ENCODE measurements around the gene ARSB.

Gene ARSB

GRCh38 chr5:78972654-78973428, 12.3 kb downstream of the ARSB start:
- no peaks in the 10 kb centered on the region for H3K27me3 ChIP-seq (ENCODE audit: control insufficient read depth in 1 of 2, insufficient read depth in 2 of 2, low read length in 2 of 2)
- H3K36me3 ChIP-seq (ENCODE audit: insufficient read depth, low read length): no peaks in the 10 kb centered on the region
- no peak overlapping the region for H3K27ac ChIP-seq (ENCODE audit: low read depth, low read length)
- H3K4me3 ChIP-seq (ENCODE audit: low read depth in 1 of 2, low read length in 2 of 2): no peak overlapping the region
- no peaks in the 10 kb centered on the region for H3K9me3 ChIP-seq (ENCODE audit: low read length)
- no peak overlapping the region for H3K9ac ChIP-seq (ENCODE audit: low read length)
- peaks cover 29% of the 10 kb centered on the region for H3K4me1 ChIP-seq (ENCODE audit: insufficient read depth, low read length)

GRCh38 chr5:78971998-78972397, 13.1 kb downstream of the ARSB start:
- Histone ChIP-seq H3K4me1 (ENCODE audit: insufficient read depth, low read length) (peaks cover 29% of the 10 kb centered on the region), H3K4me3 (ENCODE audit: low read depth in 1 of 2, low read length in 2 of 2) (no peak overlapping the region), H3K9me3 (ENCODE audit: low read length) (no peaks in the 10 kb centered on the region), H3K27me3 (ENCODE audit: control insufficient read depth in 1 of 2, insufficient read depth in 2 of 2, low read length in 2 of 2) (no peaks in the 10 kb centered on the region), H3K36me3 (ENCODE audit: insufficient read depth, low read length) (no peaks in the 10 kb centered on the region), H3K9ac (ENCODE audit: low read length) (no peak overlapping the region), H3K27ac (ENCODE audit: low read depth, low read length) (peak overlapping the region; percentile 9)

- no peaks in the 10 kb centered on the region for H3K36me3 ChIP-seq (ENCODE audit: insufficient read depth, low read length)
- peaks cover 18% of the 10 kb centered on the region for H3K4me1 ChIP-seq (ENCODE audit: insufficient read depth, low read length)
- H3K9ac ChIP-seq (ENCODE audit: low read length): no peak overlapping the region
- H3K27ac ChIP-seq (ENCODE audit: low read depth, low read length): no peak overlapping the region
- H3K9me3 ChIP-seq (ENCODE audit: low read length): no peaks in the 10 kb centered on the region
- H3K4me3 ChIP-seq (ENCODE audit: low read depth in 1 of 2, low read length in 2 of 2): no peak overlapping the region
- no peaks in the 10 kb centered on the region for H3K27me3 ChIP-seq (ENCODE audit: control insufficient read depth in 1 of 2, insufficient read depth in 2 of 2, low read length in 2 of 2)
These were observed 16.3 kb downstream of the ARSB start for GRCh38 chr5:78968781-78969180.

- Histone ChIP-seq H3K27ac (ENCODE audit: low read depth, low read length) (no peak overlapping the region), H3K9ac (ENCODE audit: low read length) (no peak overlapping the region), H3K27me3 (ENCODE audit: control insufficient read depth in 1 of 2, insufficient read depth in 2 of 2, low read length in 2 of 2) (no peaks in the 10 kb centered on the region), H3K4me1 (ENCODE audit: insufficient read depth, low read length) (no peaks in the 10 kb centered on the region), H3K9me3 (ENCODE audit: low read length) (no peaks in the 10 kb centered on the region), H3K4me3 (ENCODE audit: low read depth in 1 of 2, low read length in 2 of 2) (no peak overlapping the region), H3K36me3 (ENCODE audit: insufficient read depth, low read length) (no peaks in the 10 kb centered on the region)
These were observed 20.2 kb downstream of the ARSB start for GRCh38 chr5:78964889-78965288.

GRCh38 chr5:78961743-78962142, 23.4 kb downstream of the ARSB start:
- Histone ChIP-seq H3K4me1 (ENCODE audit: insufficient read depth, low read length) (no peaks in the 10 kb centered on the region), H3K36me3 (ENCODE audit: insufficient read depth, low read length) (no peaks in the 10 kb centered on the region)

GRCh38 chr5:78959767-78960166, 25.3 kb downstream of the ARSB start:
- Histone ChIP-seq H3K4me3 (ENCODE audit: low read depth in 1 of 2, low read length in 2 of 2) (no peak overlapping the region), H3K27ac (ENCODE audit: low read depth, low read length) (no peak overlapping the region), H3K9ac (ENCODE audit: low read length) (no peak overlapping the region), H3K9me3 (ENCODE audit: low read length) (no peaks in the 10 kb centered on the region), H3K36me3 (ENCODE audit: insufficient read depth, low read length) (no peaks in the 10 kb centered on the region), H3K4me1 (ENCODE audit: insufficient read depth, low read length) (no peaks in the 10 kb centered on the region), H3K27me3 (ENCODE audit: control insufficient read depth in 1 of 2, insufficient read depth in 2 of 2, low read length in 2 of 2) (no peaks in the 10 kb centered on the region)

More at GRCh38 chr5:78961743-78962142, 23.4 kb downstream of the ARSB start:
- no peak overlapping the region for H3K4me3 ChIP-seq (ENCODE audit: low read depth in 1 of 2, low read length in 2 of 2)
- no peak overlapping the region for H3K27ac ChIP-seq (ENCODE audit: low read depth, low read length)
- H3K27me3 ChIP-seq (ENCODE audit: control insufficient read depth in 1 of 2, insufficient read depth in 2 of 2, low read length in 2 of 2): no peaks in the 10 kb centered on the region
- H3K9ac ChIP-seq (ENCODE audit: low read length): no peak overlapping the region
- H3K9me3 ChIP-seq (ENCODE audit: low read length): no peaks in the 10 kb centered on the region

GRCh38 chr5:78958672-78959445, 26.3 kb downstream of the ARSB start:
- no peaks in the 10 kb centered on the region for H3K4me1 ChIP-seq (ENCODE audit: insufficient read depth, low read length)
- no peaks in the 10 kb centered on the region for H3K9me3 ChIP-seq (ENCODE audit: low read length)
- H3K27me3 ChIP-seq (ENCODE audit: control insufficient read depth in 1 of 2, insufficient read depth in 2 of 2, low read length in 2 of 2): no peaks in the 10 kb centered on the region
- no peak overlapping the region for H3K9ac ChIP-seq (ENCODE audit: low read length)
- no peaks in the 10 kb centered on the region for H3K36me3 ChIP-seq (ENCODE audit: insufficient read depth, low read length)
- H3K27ac ChIP-seq (ENCODE audit: low read depth, low read length): no peak overlapping the region
- H3K4me3 ChIP-seq (ENCODE audit: low read depth in 1 of 2, low read length in 2 of 2): no peak overlapping the region

- no peaks in the 10 kb centered on the region for H3K9me3 ChIP-seq (ENCODE audit: low read length)
- no peaks in the 10 kb centered on the region for H3K4me1 ChIP-seq (ENCODE audit: insufficient read depth, low read length)
These were observed 28.2 kb downstream of the ARSB start for GRCh38 chr5:78956901-78957300.

GRCh38 chr5:78953092-78953800, 31.9 kb downstream of the ARSB start:
- Histone ChIP-seq H3K9me3 (ENCODE audit: low read length) (no peaks in the 10 kb centered on the region), H3K36me3 (ENCODE audit: insufficient read depth, low read length) (no peaks in the 10 kb centered on the region), H3K9ac (ENCODE audit: low read length) (no peak overlapping the region), H3K27me3 (ENCODE audit: control insufficient read depth in 1 of 2, insufficient read depth in 2 of 2, low read length in 2 of 2) (no peaks in the 10 kb centered on the region), H3K4me1 (ENCODE audit: insufficient read depth, low read length) (no peaks in the 10 kb centered on the region), H3K27ac (ENCODE audit: low read depth, low read length) (no peak overlapping the region), H3K4me3 (ENCODE audit: low read depth in 1 of 2, low read length in 2 of 2) (no peak overlapping the region)

More at GRCh38 chr5:78956901-78957300, 28.2 kb downstream of the ARSB start:
- Histone ChIP-seq H3K27me3 (ENCODE audit: control insufficient read depth in 1 of 2, insufficient read depth in 2 of 2, low read length in 2 of 2) (no peaks in the 10 kb centered on the region), H3K9ac (ENCODE audit: low read length) (no peak overlapping the region), H3K36me3 (ENCODE audit: insufficient read depth, low read length) (no peaks in the 10 kb centered on the region), H3K4me3 (ENCODE audit: low read depth in 1 of 2, low read length in 2 of 2) (no peak overlapping the region), H3K27ac (ENCODE audit: low read depth, low read length) (no peak overlapping the region)

GRCh38 chr5:78930721-78931120, 54.4 kb downstream of the ARSB start:
- H3K27ac ChIP-seq (ENCODE audit: low read depth, low read length): no peak overlapping the region
- H3K4me1 ChIP-seq (ENCODE audit: insufficient read depth, low read length): no peaks in the 10 kb centered on the region
- no peak overlapping the region for H3K9ac ChIP-seq (ENCODE audit: low read length)
- H3K4me3 ChIP-seq (ENCODE audit: low read depth in 1 of 2, low read length in 2 of 2): no peak overlapping the region
- H3K27me3 ChIP-seq (ENCODE audit: control insufficient read depth in 1 of 2, insufficient read depth in 2 of 2, low read length in 2 of 2): no peaks in the 10 kb centered on the region
- no peaks in the 10 kb centered on the region for H3K36me3 ChIP-seq (ENCODE audit: insufficient read depth, low read length)
- H3K9me3 ChIP-seq (ENCODE audit: low read length): no peaks in the 10 kb centered on the region

GRCh38 chr5:78929833-78930232, 55.3 kb downstream of the ARSB start:
- Histone ChIP-seq H3K27ac (ENCODE audit: low read depth, low read length) (no peak overlapping the region), H3K4me3 (ENCODE audit: low read depth in 1 of 2, low read length in 2 of 2) (no peak overlapping the region), H3K9me3 (ENCODE audit: low read length) (no peaks in the 10 kb centered on the region), H3K36me3 (ENCODE audit: insufficient read depth, low read length) (no peaks in the 10 kb centered on the region), H3K27me3 (ENCODE audit: control insufficient read depth in 1 of 2, insufficient read depth in 2 of 2, low read length in 2 of 2) (no peaks in the 10 kb centered on the region), H3K4me1 (ENCODE audit: insufficient read depth, low read length) (no peaks in the 10 kb centered on the region), H3K9ac (ENCODE audit: low read length) (no peak overlapping the region)
